GM21423 (cell line): ENCODE data around the gene EFNB1.

Experiments
- ATAC-seq: cut with Tn5 transposase; IDR thresholded peaks from one replicate; pipeline ENCODE4 v1.9.1; 2021; ENCODE audit warnings: mild to moderate bottlenecking, moderate library complexity; ENCODE audit not compliant: unreplicated experiment

The EFNB1 gene

DNA sequence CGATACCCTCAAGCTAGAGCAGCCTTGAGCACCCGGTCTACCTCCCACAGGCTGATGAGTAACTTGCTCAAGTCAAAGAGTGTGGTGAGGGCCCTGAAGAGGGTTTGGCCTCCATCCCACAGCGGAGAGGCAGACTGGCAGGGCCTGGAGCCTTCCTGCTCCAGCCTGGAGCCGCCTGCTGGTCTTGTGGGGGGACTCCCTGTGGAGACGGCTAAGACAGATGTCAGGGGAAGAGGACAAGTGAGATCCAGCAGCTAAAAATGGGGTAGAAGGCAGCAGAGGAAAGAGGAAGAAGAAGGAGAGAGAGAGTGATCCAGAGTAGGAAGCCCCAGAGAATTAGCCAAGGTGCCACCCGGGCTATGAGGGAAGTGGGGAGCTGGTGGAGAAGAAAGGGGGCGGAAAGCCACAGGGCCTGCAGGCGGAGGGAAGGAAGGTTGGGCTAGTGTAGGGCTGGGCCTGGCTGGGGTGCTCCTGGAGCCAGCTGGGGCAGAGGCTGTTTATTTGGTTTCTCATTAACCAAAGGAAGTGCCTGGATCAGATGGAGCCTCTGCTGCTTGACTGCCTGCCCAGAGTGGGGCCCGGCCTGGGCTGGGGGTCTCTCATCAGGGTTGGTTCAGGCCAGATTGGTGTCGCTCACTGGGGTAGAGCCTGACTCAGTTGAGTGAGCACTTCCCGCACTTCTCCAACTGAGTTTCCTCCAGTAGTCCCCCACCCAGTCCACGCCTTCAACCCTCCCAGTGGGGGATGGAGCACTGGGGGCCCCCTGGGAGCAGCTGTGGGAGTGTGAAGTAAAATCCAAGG is 14.2 kb downstream of the EFNB1 start:
- no peak for ATAC-seq

DNA sequence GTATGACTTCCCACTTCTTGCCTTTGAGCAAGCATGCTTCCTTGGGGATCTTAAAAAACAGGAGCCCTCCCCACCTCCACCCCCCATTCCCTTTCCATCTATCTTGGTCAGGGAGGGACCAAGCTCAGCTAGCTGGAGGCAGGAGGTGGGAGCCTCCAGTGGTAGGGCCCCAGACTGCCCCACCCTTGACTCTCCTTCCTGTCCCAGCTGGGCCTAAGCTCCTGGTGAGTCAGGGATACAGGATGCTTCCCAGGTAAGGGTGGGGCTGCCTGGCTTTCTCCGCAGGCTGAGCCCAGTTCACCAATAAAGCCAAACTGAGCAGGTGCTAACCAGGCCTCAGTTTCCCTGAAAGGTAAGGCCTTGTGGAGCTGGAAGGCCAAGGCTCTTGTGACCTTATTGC is 15.2 kb downstream of the EFNB1 start:
- no peak for ATAC-seq

DNA sequence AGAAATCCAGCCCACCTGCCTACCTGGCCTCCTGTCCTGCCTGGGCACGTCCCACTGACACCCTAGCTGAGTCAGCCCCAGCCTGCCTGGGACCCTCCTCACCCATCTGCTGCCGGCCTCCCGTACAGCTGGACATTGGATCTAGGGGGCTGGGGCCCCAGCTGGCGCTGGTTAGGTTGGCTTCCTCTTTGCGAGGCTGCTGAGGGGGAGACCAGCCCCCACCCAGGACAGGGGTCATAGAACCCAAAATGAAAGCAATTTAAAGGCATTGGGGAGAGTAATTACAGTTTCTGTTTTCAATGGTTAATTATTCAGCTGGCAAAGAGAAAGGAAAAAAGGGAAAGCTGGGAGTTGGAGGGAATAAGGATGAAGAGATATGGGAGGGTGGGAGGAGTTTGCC is 15.8 kb downstream of the EFNB1 start:
- ATAC-seq: no peak

DNA sequence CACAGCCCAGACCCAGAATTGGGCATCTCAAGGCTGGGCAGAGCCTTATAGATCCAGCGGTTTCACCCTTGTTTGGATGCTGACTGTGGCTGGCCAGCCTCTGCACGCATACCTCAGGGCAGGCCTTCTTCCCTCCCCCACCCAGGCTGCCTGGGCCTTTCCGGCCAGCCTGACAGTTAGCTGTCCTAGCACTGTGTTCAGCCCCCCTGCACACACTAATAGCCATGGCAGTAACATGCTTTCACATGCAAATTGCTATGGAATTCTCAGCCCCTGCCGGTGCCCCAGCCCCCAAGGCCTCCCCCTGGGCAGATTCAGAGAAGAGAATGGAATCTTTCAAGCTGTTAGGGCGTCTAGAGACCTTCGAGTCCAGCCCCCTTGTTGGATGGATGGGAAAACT is 17.7 kb downstream of the EFNB1 start:
- ATAC-seq: no peak

DNA sequence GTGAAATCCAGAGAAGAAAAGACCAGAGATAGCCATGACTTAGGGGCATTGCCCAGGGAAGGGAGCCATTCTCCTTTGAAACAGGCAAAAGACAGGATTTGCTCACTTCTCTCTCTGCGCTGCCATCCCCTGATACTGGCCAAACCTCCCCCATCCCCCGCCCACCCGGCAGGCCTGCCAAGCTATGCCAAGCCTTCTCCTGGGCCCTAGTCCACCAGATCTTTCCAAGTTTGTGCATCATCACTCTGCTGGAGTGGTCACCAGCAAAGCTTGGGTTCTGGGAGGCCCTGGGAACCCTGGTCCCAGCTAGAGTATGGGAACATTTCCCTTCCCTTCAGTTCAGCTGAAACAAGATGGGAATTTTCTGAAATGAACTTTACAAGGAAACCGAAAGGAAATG is 18.4 kb downstream of the EFNB1 start:
- ATAC-seq: no peak

DNA sequence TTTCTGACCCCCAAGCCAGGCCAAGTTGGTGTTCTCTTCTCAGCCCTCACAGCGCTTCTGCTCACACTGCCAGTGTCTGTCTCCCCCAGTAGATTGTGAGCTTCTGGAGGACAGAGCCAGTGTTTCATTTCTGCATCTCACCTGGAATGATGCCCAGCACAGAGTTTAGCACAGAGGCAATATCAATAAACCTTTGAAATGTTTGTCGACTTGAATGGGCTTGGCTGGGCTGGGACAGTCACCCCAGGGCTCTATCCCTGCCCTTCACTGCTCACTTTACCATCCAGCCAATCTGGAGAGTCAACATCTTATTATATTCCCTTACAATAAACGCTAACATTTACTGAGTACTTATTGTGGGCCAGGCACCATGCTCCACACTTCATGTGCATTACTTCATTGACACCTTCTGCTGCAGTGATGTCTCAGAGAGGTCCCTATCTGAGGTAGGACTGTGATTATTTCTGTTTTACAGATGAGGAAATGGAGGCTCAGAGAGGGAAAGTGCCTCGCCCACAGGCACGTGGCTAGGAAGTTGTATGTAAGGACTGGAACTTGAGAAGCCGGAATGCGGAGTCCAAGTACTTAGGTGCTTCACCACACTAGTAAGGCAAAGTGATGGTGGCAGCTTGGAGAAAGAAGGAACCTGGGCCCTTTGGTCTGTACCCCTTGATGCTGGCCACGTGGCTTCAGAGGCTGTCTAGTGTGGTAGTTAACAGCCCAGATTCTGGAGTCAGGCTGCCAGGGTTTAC is 19.5 kb downstream of the EFNB1 start:
- no peak for ATAC-seq

DNA sequence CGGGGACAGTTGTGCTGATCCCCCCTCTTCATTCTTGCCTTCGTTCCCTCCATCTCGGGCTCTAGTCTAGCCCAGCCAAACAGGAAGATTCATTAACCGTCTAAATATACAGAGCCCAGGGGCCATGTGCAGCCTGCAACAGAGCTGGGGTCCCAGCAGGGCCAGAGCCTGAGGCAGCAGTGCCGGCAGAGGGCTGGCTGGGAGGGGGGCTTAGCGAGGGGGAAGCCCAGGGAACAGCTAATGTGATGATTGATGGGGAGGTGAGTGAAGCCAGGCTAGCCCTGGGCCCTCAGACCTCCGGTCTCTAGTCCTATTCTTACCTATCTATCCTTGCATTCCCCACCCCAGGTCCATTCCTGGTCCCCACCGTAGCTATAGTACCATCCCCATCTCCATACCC is 22.3 kb downstream of the EFNB1 start:
- ATAC-seq: no peak

DNA sequence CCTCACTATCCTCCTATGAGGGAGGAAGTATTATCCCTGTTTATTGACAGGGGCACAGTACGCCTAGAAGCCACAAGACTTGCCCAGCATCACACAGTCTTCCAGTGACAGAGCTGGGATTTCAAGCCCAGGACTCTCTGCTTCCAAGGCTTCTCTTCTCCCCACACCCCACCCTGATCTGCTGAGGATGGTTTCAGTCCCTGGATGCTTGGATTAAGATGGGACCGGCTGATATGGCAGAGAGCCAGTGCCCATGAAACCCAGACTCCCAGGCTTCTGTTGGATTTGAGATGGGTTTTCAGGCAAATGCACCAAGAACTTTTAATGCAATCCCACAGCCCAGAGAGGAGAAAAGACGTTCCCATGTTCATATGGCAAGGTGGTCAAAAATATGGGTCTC is 23.2 kb downstream of the EFNB1 start:
- ATAC-seq: no peak

DNA sequence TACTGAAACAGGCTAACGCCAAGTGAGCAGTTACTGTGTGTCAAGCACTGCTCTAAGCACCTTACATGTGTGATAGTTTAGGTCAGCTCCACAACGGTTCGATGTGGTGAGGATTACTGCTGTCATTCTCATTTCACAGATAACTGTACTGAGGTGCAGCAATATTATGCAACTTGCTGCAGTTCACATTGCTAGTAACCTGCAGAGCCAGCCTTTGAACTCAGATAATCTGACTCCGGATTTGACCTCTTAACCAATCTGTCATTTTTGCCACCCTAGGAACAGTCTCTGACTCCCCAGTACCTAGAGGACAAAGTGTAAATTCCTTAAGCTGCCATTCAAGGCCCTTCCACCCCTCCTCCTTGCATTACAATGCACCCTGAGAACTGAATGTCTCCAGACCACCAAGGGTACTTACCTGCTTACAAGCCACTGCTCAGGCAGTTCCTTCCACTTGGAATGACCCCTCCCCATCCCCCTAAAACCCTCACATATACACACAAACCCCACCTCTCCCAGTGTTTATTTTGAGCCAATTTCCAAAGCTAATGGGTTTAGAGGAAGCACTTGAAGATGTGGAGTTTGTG is 24.9 kb downstream of the EFNB1 start:
- ATAC-seq: no peak

DNA sequence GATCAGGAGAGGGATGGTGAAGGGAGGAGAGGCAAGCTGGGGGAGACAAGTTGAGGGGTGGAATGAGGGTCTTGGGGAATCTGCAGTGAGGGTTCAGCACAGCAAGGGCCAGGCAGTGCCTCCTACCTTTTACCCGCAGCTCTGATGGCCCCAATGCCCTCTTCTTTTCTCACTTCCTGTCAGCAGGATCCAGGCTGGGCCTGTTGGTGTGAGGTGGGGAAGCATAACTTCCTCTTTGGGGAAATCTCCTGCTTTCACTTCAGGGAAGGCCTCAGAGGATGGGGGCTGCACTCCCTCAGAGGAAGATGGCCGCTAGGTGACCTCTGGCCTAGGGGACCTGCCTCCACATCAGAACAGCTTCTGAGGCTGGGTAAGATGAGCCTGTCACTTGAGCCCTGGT is 36.5 kb downstream of the EFNB1 start:
- no peak for ATAC-seq

DNA sequence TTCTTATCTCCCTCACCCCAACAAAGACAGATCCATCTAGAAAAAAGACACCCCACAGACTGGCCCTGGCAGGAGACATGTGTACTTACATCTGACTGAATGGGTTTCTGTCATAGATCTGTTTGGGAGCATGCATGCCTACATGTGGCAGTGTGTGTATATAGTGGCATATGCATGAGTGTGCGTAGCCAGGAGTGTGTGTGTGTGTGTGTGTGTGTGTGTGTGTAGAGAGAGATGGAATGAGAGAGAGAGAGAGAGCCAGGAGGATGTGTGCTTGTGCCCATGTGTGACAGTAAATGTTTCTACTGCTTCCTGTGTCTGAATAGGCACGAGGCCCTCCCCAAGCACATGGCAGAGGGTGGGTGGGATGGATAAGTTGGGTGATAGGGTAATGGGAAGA is 37.1 kb downstream of the EFNB1 start:
- ATAC-seq: no peak

DNA sequence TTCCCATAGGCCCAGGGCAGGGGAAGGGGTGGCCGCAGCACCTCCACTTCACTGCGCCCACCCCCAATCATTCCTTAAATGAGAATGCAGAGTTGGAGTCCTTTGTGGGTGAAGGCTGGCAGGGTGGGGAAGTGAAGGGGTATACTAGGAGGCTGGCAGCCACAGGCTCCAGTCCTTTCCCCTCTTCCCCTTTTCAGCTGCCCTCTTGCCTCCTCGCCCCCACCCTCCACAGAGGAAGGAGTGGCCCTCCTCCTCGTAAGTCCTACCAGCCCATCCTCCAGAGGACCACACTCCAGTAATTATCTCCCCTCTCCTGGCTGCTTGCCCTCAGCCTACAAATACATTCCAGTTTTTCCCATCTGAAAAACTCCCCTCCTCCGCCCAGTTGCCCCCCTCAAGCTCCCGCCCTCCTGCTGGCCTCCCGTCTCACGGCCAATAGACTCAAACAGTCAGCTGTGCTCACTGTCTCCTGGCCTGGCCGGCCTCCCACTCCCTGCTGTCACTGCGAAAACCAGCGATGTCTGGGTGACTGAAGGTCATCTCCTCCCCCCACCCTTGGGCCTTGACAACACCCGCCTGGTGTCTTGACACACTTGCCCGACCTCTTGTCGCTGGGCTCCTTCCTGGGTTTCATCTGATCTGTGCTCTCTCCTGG is 38.8 kb downstream of the EFNB1 start:
- ATAC-seq: no peak

DNA sequence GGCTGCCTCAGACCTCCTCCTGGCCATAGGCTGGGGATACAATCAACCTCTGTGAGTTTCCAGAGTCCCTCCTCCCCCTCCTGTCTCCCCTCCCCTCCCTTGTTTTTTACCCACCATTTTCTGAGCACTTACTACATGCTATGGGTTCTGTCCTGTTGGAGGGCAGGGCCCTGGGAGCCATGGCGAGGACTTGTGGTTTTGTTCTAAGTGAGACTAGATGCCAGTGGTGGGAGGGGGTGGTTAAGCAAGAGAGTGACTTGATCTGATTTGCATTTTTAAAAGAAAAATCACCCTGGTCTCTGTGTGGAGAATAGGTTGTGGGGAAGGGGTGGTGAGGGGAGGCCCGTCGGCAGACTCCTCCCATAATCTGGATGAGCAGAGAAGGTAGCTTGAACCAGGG is 39.5 kb downstream of the EFNB1 start:
- no peak for ATAC-seq

DNA sequence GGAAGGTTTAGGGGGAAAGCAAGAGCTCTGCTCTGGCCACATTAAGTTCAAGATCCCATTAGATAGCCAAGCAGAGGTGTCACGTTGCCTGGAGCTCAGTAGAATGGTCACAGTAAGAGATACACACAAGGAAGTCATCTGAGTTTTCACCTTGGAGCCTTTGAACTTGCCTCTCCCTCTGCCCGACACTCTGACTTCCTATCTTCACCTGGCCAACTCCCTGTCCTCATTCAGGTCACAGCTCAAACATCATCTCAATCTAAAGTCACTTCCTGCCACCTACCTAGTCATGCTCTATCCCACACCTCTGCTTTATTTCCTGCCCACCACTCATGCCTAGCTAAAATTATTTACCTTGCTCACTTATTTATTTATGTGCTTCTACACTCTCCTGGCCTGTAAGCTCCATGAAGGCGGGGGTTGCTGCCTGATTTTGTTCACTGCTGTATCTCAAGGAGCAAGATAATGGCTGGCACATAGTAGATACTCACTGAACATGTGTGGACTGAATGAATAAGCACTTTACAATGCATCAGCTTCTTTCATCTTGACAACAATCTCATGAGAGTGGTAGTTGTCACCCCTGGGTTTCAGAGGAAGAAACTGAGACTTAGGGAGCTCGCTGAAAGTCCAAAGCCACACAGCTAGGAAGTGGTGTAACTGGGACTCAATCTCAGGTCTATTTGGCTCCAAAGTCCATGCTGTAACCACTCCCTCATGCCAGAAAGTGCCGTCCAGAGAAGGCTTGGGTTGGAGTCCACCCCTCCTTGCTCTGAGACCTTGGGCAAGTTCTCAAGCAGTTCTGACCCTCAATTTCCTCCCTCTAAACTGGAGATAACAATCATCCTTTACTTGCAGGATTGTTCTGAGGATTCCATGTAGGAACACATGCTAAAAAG is 40.3 kb downstream of the EFNB1 start:
- no peak for ATAC-seq

DNA sequence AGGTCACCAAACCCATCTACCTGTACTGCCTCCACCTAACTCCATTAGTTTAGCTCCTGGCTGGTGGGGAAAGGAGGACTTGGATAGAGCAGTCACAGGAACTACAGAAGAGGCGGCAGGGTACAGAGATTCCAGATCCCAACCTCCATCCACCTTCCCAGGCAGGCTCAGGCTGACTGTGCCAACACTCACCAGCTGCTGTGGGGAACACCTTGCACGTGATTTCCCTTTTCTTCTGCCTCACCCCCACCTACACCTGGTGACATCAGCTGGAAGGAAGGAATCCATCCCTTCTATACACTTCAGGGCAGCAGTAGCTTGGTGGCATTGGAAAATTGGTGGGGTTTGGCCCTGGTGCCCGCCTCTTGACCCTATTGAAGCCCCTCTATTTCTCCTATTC is 41.5 kb downstream of the EFNB1 start:
- no peak for ATAC-seq

DNA sequence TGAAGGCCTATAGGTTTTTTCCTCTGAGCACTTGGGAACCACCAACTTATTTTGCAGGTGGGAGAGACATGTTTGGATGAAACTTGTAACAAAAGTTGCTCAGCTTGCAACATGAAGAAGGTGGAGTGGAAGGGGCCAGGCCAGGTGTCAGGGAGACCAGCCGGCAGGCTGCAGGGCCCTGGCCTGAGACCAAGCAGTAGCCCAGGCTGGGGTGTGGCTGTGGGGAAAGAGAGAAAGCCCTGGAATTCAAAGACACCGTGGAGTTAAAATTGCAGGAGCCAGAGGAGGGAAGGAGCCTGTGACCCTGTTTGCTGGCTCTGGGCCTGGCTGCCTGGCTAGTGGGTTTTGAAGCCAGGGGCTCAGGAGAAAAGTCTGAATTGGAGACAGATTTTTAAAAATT is 43.4 kb downstream of the EFNB1 start:
- no peak for ATAC-seq

DNA sequence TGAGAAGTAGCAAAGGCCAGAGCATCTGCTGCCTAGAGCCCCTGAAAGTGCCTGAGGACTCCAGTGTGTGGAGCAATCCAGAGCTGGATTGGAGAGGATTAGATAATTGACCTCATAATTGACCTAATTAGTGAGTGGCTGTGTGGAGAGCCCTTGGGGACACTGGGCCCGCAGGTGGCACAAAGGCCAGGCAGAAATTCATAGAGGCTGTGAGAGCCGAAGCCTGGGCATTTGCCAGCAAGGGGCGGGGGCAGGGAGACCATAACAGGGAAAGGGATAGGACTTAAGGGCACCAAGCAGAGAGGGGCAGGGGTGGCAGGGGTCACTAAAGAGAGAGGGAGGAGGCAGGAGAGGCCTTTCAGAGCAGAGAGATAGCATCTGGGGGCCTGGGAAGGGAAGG is 45.3 kb downstream of the EFNB1 start:
- ATAC-seq: no peak

DNA sequence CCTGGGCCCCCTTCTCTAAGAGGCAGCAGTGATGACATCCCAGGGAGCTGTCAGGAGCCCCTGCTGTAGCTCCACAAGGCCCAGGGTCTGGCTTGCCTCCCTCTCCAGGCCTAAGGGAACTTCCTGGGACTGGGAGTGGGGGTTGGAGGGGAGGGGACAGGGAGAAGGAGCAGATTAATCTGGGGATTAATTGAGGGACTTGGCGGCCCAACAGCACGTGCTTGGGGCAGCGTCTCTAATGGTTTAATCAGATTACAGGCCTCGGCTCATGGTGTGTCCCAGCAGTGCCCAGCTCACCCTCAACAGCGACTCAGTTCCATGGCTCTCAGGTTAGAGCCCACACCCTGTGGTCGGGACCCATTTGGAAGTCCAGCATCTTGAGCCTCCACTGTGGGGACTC is 47.9 kb downstream of the EFNB1 start:
- ATAC-seq: no peak

DNA sequence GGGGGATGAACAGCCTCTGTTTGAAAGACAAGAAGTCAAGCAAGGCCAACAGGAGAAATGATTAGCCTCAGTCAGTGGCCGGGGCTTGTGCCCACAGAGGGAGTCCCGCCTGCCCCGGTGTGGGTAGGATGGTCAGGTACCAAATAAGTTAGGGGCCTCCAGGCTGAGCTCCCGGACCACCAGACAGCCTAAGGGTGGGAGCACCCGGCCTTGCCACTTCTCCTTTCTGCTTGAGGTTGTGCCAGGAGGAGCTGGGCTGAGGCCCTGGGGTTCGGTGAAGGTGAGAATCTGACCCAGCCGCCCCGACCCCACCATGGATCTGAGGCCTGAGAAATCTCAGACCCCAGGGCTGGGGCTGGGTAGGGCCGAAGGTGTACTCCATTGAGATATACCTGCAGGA is 48.8 kb downstream of the EFNB1 start:
- ATAC-seq: no peak

DNA sequence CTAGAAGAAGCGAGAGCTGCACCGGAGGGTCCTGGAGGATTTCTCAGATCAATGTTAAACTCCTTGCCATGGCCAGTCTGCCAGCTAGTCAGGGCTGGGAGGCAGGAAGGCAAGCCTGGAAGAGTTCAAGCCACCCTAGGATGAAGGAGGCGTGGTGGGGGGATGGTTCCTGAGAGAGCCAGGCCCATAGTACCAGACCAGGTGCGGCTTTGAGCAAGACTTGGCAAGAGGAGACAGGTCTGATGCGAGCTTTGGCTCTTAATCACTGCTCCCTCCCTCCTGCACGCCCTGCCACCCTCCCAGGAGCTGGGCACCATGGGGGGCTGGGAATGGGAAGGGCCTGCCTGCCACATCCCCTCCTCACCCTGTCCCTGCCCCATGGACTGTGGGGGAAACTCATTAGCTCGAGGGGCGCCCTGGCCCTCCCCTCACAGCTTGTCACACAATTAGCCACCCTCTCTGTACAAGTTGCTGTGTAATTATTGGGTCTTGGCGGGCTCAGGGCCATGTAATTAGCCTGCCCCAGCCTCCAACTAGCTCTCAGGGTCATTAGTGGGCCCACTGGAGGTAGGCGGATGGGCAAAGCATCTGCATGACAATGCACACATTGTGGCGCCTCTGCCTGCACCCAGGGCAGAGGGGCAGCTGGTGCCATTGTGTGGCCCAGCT is 50.3 kb downstream of the EFNB1 start:
- ATAC-seq: no peak
